ENCODE measurements around the gene RNF217. TPM values are rescaled to one million over a fixed set of nuclear protein-coding genes. Genes with fewer than 3 reads are reported as not detected.

Gene RNF217
- polyA plus RNA-seq, 1 donor (not counting 4 experiments of a cell fraction or from before 2014, with no cell fraction given) = 44.0 TPM

- Histone ChIP-seq H3K27ac (ENCODE audit: control insufficient read depth, insufficient read depth, low read length) (no peak overlapping the region), H3K27me3 (ENCODE audit: control insufficient read depth, extremely low read depth, insufficient read depth, low read length) (no peaks in the 10 kb centered on the region), H3K4me1 (ENCODE audit: control insufficient read depth, extremely low read depth, insufficient read depth, low read length) (peaks cover 6% of the 10 kb centered on the region), H3K4me3 (ENCODE audit: control insufficient read depth in 2 of 3, extremely low read depth in 1 of 3, insufficient read depth in 2 of 3, low read depth in 1 of 3, low read length in 3 of 3) (no peak overlapping the region), H2AFZ (ENCODE audit: control insufficient read depth, low read length) (no peak overlapping the region), H3K9ac (ENCODE audit: control insufficient read depth, extremely low read depth, insufficient read depth, low read length) (no peak overlapping the region), H3K36me3 (ENCODE audit: control insufficient read depth in 2 of 2, extremely low read depth in 1 of 2, insufficient read depth in 2 of 2, low read length in 2 of 2) (no peaks in the 10 kb centered on the region), H3K4me2 (ENCODE audit: control insufficient read depth, extremely low read depth, insufficient read depth, low read depth, low read length) (no peak overlapping the region), H3K79me2 (ENCODE audit: control insufficient read depth, insufficient read depth, low read length) (no peaks in the 10 kb centered on the region), H3K9me3 (ENCODE audit: control insufficient read depth, low read depth, low read length) (peaks cover 8% of the 10 kb centered on the region), H4K20me1 (ENCODE audit: control insufficient read depth, extremely low read depth, insufficient read depth, low read length) (no peaks in the 10 kb centered on the region), H3K9me1 (ENCODE audit: control insufficient read depth, extremely low read depth, insufficient read depth, low read length) (no peaks in the 10 kb centered on the region)
- peak in 2 of 3 experiments; percentile 51 to 63 for TF ChIP-seq CTCF (optimal IDR thresholded peaks at IDR 0.05 in 1 of 3, IDR thresholded peaks at IDR 0.05 in 1 of 3, conservative IDR thresholded peaks at IDR 0.05 in 1 of 3; ENCODE audit: extremely low read depth in 1 of 3, insufficient read depth in 2 of 3, low read length in 3 of 3)
- TF ChIP-seq EZH2 (IDR thresholded peaks at IDR 0.05; ENCODE audit: low read length) = no peak
- DNase-seq (ENCODE audit: low read depth, low spot score) = no peak
- peak; percentile 53 for FAIRE-seq
- dilution Hi-C loops (cut with MboI; ENCODE audit: extremely low pct_ligation_motif_present, low sequenced_read_pairs) = no loop called here
These were observed 152.1 kb downstream of the RNF217 start for GRCh38 chr6:125114248-125114858.

- TF ChIP-seq CTCF (optimal IDR thresholded peaks at IDR 0.05 in 1 of 3, IDR thresholded peaks at IDR 0.05 in 1 of 3, conservative IDR thresholded peaks at IDR 0.05 in 1 of 3; ENCODE audit: extremely low read depth in 1 of 3, insufficient read depth in 2 of 3, low read length in 3 of 3) (no peak), EZH2 (IDR thresholded peaks at IDR 0.05; ENCODE audit: low read length) (no peak)
- no peak overlapping the region for H3K27ac ChIP-seq (ENCODE audit: control insufficient read depth, insufficient read depth, low read length)
- no peak overlapping the region for H2AFZ ChIP-seq (ENCODE audit: control insufficient read depth, low read length)
- H3K79me2 ChIP-seq (ENCODE audit: control insufficient read depth, insufficient read depth, low read length) = no peaks in the 10 kb centered on the region
- H3K9me1 ChIP-seq (ENCODE audit: control insufficient read depth, extremely low read depth, insufficient read depth, low read length) = no peaks in the 10 kb centered on the region
- H3K4me3 ChIP-seq (ENCODE audit: control insufficient read depth in 2 of 3, extremely low read depth in 1 of 3, insufficient read depth in 2 of 3, low read depth in 1 of 3, low read length in 3 of 3) = no peak overlapping the region
- dilution Hi-C loops (cut with MboI; ENCODE audit: extremely low pct_ligation_motif_present, low sequenced_read_pairs) = no loop called here
- DNase-seq (ENCODE audit: low read depth, low spot score) = no peak
- H3K27me3 ChIP-seq (ENCODE audit: control insufficient read depth, extremely low read depth, insufficient read depth, low read length) = no peaks in the 10 kb centered on the region
- H3K9ac ChIP-seq (ENCODE audit: control insufficient read depth, extremely low read depth, insufficient read depth, low read length) = no peak overlapping the region
- H3K4me1 ChIP-seq (ENCODE audit: control insufficient read depth, extremely low read depth, insufficient read depth, low read length) = peaks cover 6% of the 10 kb centered on the region
- no peaks in the 10 kb centered on the region for H3K36me3 ChIP-seq (ENCODE audit: control insufficient read depth in 2 of 2, extremely low read depth in 1 of 2, insufficient read depth in 2 of 2, low read length in 2 of 2)
- no peak for FAIRE-seq
- H3K4me2 ChIP-seq (ENCODE audit: control insufficient read depth, extremely low read depth, insufficient read depth, low read depth, low read length) = no peak overlapping the region
- peaks cover 4% of the 10 kb centered on the region for H3K9me3 ChIP-seq (ENCODE audit: control insufficient read depth, low read depth, low read length)
- no peaks in the 10 kb centered on the region for H4K20me1 ChIP-seq (ENCODE audit: control insufficient read depth, extremely low read depth, insufficient read depth, low read length)
These were observed 153.9 kb downstream of the RNF217 start for GRCh38 chr6:125116170-125116569.
